GM19239 (cell line): ENCODE results near the gene ABCF3.

Experiments
- DNase-seq: peaks from one replicate; pipeline ENCODE4 v3.0.0; 2011; ENCODE audit warnings: low spot score; ENCODE audit not compliant: insufficient read length
- FAIRE-seq: peaks from 2 replicates; lab custom pipeline; 2011; peaks lifted over from hg19 to GRCh38; lab: Jason Lieb, UNC

Gene ABCF3

GRCh38 chr3:184230081-184230602 lies 44.1 kb downstream of the ABCF3 start:
- FAIRE-seq (no peak), DNase-seq (peak; percentile 75)

- FAIRE-seq (no peak), DNase-seq (no peak)
Measured at GRCh38 chr3:184230603-184231528, 44.9 kb downstream of the ABCF3 start.

- FAIRE-seq: no peak
- DNase-seq: no peak
Measured at GRCh38 chr3:184231671-184232070, 45.7 kb downstream of the ABCF3 start.

GRCh38 chr3:184233127-184233843 lies 47.3 kb downstream of the ABCF3 start:
- FAIRE-seq (no peak), DNase-seq (no peak)

- DNase-seq: no peak
- FAIRE-seq: no peak
Measured at GRCh38 chr3:184234224-184234623, 48.2 kb downstream of the ABCF3 start.

GRCh38 chr3:184234671-184235380 lies 48.8 kb downstream of the ABCF3 start:
- FAIRE-seq (no peak), DNase-seq (no peak)

- FAIRE-seq (no peak), DNase-seq (no peak)
Measured at GRCh38 chr3:184235381-184236032, 49.5 kb downstream of the ABCF3 start.

- FAIRE-seq: no peak
- no peak for DNase-seq
Measured at GRCh38 chr3:184236033-184236410, 50.0 kb downstream of the ABCF3 start.

- no peak for DNase-seq
- FAIRE-seq: no peak
Measured at GRCh38 chr3:184236636-184237035, 50.6 kb downstream of the ABCF3 start.

GRCh38 chr3:184237211-184237610 lies 51.2 kb downstream of the ABCF3 start:
- DNase-seq: no peak
- FAIRE-seq: no peak

GRCh38 chr3:184237807-184238206 lies 51.8 kb downstream of the ABCF3 start:
- no peak for FAIRE-seq
- no peak for DNase-seq

- no peak for DNase-seq
- no peak for FAIRE-seq
Measured at GRCh38 chr3:184238246-184238818, 52.3 kb downstream of the ABCF3 start.

- FAIRE-seq: no peak
- no peak for DNase-seq
Measured at GRCh38 chr3:184239221-184239620, 53.2 kb downstream of the ABCF3 start.

- no peak for FAIRE-seq
- no peak for DNase-seq
Measured at GRCh38 chr3:184239708-184240107, 53.7 kb downstream of the ABCF3 start.

GRCh38 chr3:184240384-184241140 lies 54.6 kb downstream of the ABCF3 start:
- DNase-seq: no peak
- no peak for FAIRE-seq

- no peak for DNase-seq
- FAIRE-seq: no peak
Measured at GRCh38 chr3:184241141-184241446, 55.1 kb downstream of the ABCF3 start.

GRCh38 chr3:184241447-184242296 lies 55.7 kb downstream of the ABCF3 start:
- DNase-seq (no peak), FAIRE-seq (no peak)

GRCh38 chr3:184242297-184242685 lies 56.3 kb downstream of the ABCF3 start:
- DNase-seq (no peak), FAIRE-seq (no peak)
